Measurements from ENCODE around the gene CC2D2A.
"Not testable (repeated sequence)": the region's sequence is repeated elsewhere in the genome, so short reads cannot be mapped to it uniquely, and the experiment has no call there.

The CC2D2A gene

DNA sequence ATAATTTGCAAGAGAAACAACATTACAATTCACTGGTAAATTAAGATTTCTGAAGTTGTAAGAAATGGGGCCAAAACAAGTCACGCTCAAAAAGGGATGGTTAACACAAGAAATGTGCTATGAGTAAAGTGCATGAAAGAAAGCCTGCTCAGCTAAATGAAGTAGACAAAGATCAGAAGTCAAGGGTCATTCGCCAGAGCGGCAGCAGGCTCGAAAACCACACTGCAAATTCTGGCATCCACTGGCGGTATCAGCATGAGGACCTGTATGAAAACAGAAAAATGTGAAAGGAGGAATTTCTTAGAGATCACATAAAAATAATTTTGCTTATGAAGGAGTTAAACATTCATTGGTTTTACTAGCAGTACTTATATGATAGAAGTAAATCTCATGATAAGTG lies 135.9 kb downstream of the CC2D2A start:
- Histone ChIP-seq H3K4me3 (replicated peaks; ENCODE audit: insufficient read depth, low read length) (no peak overlapping the region), H3K27ac (replicated peaks) (no peak overlapping the region), H3K27me3 (ENCODE audit: insufficient read depth, poor library complexity, severe bottlenecking) (no peaks in the 10 kb centered on the region)
- TF ChIP-seq GABPA (IDR thresholded peaks at IDR 0.05; ENCODE audit: low read depth), result no peak
- TF ChIP-seq, protein P1, sequence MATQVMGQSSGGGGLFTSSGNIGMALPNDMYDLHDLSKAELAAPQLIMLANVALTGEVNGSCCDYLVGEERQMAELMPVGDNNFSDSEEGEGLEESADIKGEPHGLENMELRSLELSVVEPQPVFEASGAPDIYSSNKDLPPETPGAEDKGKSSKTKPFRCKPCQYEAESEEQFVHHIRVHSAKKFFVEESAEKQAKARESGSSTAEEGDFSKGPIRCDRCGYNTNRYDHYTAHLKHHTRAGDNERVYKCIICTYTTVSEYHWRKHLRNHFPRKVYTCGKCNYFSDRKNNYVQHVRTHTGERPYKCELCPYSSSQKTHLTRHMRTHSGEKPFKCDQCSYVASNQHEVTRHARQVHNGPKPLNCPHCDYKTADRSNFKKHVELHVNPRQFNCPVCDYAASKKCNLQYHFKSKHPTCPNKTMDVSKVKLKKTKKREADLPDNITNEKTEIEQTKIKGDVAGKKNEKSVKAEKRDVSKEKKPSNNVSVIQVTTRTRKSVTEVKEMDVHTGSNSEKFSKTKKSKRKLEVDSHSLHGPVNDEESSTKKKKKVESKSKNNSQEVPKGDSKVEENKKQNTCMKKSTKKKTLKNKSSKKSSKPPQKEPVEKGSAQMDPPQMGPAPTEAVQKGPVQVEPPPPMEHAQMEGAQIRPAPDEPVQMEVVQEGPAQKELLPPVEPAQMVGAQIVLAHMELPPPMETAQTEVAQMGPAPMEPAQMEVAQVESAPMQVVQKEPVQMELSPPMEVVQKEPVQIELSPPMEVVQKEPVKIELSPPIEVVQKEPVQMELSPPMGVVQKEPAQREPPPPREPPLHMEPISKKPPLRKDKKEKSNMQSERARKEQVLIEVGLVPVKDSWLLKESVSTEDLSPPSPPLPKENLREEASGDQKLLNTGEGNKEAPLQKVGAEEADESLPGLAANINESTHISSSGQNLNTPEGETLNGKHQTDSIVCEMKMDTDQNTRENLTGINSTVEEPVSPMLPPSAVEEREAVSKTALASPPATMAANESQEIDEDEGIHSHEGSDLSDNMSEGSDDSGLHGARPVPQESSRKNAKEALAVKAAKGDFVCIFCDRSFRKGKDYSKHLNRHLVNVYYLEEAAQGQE (IDR thresholded peaks at IDR 0.05; ENCODE audit: insufficient replicate concordance, low read depth), result no peak
- TF ChIP-seq SPI1 (IDR thresholded peaks at IDR 0.05; ENCODE audit: borderline replicate concordance, low read depth), result no peak
- TF ChIP-seq, protein P2, sequence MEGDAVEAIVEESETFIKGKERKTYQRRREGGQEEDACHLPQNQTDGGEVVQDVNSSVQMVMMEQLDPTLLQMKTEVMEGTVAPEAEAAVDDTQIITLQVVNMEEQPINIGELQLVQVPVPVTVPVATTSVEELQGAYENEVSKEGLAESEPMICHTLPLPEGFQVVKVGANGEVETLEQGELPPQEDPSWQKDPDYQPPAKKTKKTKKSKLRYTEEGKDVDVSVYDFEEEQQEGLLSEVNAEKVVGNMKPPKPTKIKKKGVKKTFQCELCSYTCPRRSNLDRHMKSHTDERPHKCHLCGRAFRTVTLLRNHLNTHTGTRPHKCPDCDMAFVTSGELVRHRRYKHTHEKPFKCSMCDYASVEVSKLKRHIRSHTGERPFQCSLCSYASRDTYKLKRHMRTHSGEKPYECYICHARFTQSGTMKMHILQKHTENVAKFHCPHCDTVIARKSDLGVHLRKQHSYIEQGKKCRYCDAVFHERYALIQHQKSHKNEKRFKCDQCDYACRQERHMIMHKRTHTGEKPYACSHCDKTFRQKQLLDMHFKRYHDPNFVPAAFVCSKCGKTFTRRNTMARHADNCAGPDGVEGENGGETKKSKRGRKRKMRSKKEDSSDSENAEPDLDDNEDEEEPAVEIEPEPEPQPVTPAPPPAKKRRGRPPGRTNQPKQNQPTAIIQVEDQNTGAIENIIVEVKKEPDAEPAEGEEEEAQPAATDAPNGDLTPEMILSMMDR (IDR thresholded peaks at IDR 0.05; ENCODE audit: insufficient read depth, low read length), result no peak
- DNase-seq (ENCODE audit: low read depth in 1 of 2, low spot score in 1 of 2), result no peak

DNA sequence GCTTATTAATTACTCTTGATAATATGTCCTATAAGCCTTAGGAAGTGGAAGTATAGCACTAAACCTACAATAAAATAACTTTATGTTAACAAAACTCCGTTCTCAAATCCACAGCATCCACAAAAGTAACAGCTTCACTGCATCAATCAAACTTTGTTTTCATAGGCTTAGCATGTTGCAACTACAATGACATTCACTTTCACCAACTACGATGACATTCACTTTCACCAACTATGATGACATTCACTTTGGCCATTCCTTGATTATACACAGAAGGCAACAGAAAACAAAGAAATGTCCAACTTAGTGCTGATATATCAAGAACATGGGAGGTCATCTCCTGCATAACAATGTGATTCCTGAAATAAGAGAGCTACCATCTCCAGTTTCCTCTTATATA lies 141.2 kb downstream of the CC2D2A start:
- Histone ChIP-seq H3K4me3 (replicated peaks; ENCODE audit: insufficient read depth, low read length) (no peak overlapping the region), H3K27ac (replicated peaks) (no peak overlapping the region), H3K27me3 (ENCODE audit: insufficient read depth, poor library complexity, severe bottlenecking) (no peaks in the 10 kb centered on the region)
- TF ChIP-seq SPI1 (IDR thresholded peaks at IDR 0.05; ENCODE audit: borderline replicate concordance, low read depth) (no peak), POLR2AphosphoS5 (IDR thresholded peaks at IDR 0.05; ENCODE audit: low read depth) (no peak), GABPA (IDR thresholded peaks at IDR 0.05; ENCODE audit: low read depth) (no peak)
- TF ChIP-seq, protein P1 (IDR thresholded peaks at IDR 0.05; ENCODE audit: insufficient replicate concordance, low read depth), result no peak
- TF ChIP-seq, protein P2 (IDR thresholded peaks at IDR 0.05; ENCODE audit: insufficient read depth, low read length), result no peak
- DNase-seq (ENCODE audit: low read depth in 1 of 2, low spot score in 1 of 2), result no peak

DNA sequence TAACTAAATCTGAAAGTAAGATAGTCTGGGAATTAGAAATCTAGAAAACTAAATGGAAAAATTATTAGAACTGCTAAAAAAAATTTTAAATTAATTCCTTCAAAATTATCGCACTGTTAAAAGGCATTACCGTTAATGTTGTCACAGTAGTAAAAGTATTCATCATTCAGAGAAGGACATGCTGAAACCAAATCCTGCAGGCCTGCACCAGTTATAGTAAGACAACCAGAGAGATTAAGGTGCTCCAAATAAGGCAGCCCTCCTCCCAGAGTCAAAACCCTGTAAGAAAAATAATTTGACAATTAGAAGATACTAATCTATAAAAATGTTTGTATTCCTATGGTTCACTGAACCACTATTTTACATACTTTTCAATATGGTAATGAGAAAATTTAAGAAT lies 142.5 kb downstream of the CC2D2A start:
- H3K27ac ChIP-seq (replicated peaks), result no peak overlapping the region
- no peak for DNase-seq (ENCODE audit: low read depth in 1 of 2, low spot score in 1 of 2)
- H3K4me3 ChIP-seq (replicated peaks; ENCODE audit: insufficient read depth, low read length), result no peak overlapping the region
- no peaks in the 10 kb centered on the region for H3K27me3 ChIP-seq (ENCODE audit: insufficient read depth, poor library complexity, severe bottlenecking)
- TF ChIP-seq, protein P1 (IDR thresholded peaks at IDR 0.05; ENCODE audit: insufficient replicate concordance, low read depth), result no peak
- TF ChIP-seq SPI1 (IDR thresholded peaks at IDR 0.05; ENCODE audit: borderline replicate concordance, low read depth), result no peak
- TF ChIP-seq POLR2AphosphoS5 (IDR thresholded peaks at IDR 0.05; ENCODE audit: low read depth), result no peak
- TF ChIP-seq, protein P2 (IDR thresholded peaks at IDR 0.05; ENCODE audit: insufficient read depth, low read length), result no peak
- TF ChIP-seq GABPA (IDR thresholded peaks at IDR 0.05; ENCODE audit: low read depth), result no peak

DNA sequence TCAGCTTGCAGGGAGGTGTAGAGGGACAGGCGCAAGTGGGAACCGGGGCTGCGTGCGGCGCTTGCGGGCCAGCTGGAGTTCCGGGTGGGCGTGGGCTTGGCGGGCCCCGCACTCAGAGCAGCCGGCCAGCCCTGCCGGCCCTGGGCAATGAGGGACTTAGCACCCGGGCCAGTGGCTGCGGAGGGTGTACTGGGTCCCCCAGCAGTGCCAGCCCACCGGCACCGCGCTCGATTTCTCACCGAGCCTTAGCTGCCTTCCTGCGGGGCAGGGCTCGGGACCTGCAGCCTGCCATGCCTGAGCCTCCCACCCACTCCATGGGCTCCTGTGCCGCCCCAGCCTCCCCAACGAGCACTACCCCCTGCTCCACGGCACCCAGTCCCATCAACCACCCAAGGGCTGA lies 145.2 kb downstream of the CC2D2A start:
- H3K27ac ChIP-seq (replicated peaks); DNase-seq (ENCODE audit: low read depth in 1 of 2, low spot score in 1 of 2); H3K4me3 ChIP-seq (replicated peaks; ENCODE audit: insufficient read depth, low read length); H3K27me3 ChIP-seq (ENCODE audit: insufficient read depth, poor library complexity, severe bottlenecking): not testable (repeated sequence)

DNA sequence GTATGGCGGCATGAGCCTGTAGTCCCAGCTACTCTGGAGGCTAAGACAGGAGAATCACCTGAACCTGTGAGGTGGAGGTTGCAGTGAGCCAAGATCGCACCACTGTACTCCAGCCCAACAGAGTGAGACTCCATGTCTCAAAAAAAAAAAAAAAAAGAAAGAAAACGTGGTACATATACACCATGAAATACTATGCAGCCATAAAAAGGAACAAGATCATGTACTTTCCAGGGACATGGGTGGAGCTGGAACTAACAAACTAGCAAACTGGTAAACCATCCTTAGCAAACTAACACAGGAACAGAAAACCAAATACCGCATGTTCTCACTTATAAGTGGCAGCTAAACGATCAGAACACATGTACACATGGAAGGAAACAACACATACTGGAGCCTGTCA lies 147.7 kb downstream of the CC2D2A start:
- H3K27ac ChIP-seq (replicated peaks); DNase-seq (ENCODE audit: low read depth in 1 of 2, low spot score in 1 of 2); H3K4me3 ChIP-seq (replicated peaks; ENCODE audit: insufficient read depth, low read length); H3K27me3 ChIP-seq (ENCODE audit: insufficient read depth, poor library complexity, severe bottlenecking): not testable (repeated sequence)

Measured in HL-60 (cell line).